HCT116 (cell line): ENCODE measurements around the gene COX4I2. TPM values are rescaled to one million over a fixed set of nuclear protein-coding genes. Genes with fewer than 3 reads are reported as not detected.
A peak's percentile ranks its signal among the peaks of the same experiment; 100 is the strongest.

Experiments used
- ATAC-seq: fragments of 200-7000 bp; cut with Tn5 transposase; 2 replicates; pipeline ENCODE4 v1.9.1; 2020; ENCODE audit warnings: mild to moderate bottlenecking, moderate library complexity
- BruUV-seq: library from RNA; stranded (reverse); fragments of 400-500 nt; replicated peaks from 2 replicates; lab custom pipeline; 2021; lab: Mats Ljungman, UMichigan
- CTCF ChIA-PET: fragments of 300-600 bp; sonication (Branson Sonifier 250); formaldehyde crosslinking; loops from one replicate; lab custom pipeline; 2021; ENCODE audit warnings: antibody characterized with exemption; lab: Charles Lee
- POLR2A ChIA-PET: fragments of 300-600, 350-600 bp; sonication (Branson Sonifier 250); formaldehyde crosslinking; loops from one replicate; lab custom pipeline; 2021; ENCODE audit warnings: antibody characterized with exemption; lab: Charles Lee
- RAD21 ChIA-PET, 2 experiments: fragments of 300-600 bp; sonication (Branson Sonifier 250); formaldehyde crosslinking; loops; one replicate each; lab custom pipeline; 2023; ENCODE audit warnings: low total read pairs in 2 of 2; ENCODE audit not compliant: uncharacterized antibody in 2 of 2, unreplicated experiment in 2 of 2, low non-redundant PET in 1 of 2; lab: Charles Lee
- DNase-seq: peaks from one replicate; pipeline ENCODE4 v3.0.0-alpha.2; 2010; ENCODE audit warnings: low read depth, low spot score
- H2AFZ ChIP-seq: fragments of 200-600 bp; shearing (Covaris generic), sonication (generic); 2 replicates; pipeline ENCODE4 v1.6.1; 2017; ENCODE audit warnings: low read depth, mixed run types, mixed read lengths, antibody characterized with exemption, low read length; ENCODE audit not compliant: poor library complexity, severe bottlenecking
- H3K27ac ChIP-seq: 2 replicates; pipeline ENCODE4 v1.5.1; 2012; ENCODE audit warnings: low read depth, low read length
- H3K27me3 ChIP-seq: fragments of 200-600 bp; sonication (generic); 2 replicates; pipeline ENCODE4 v1.6.1; 2016; ENCODE audit warnings: mixed run types, low read length, mixed read lengths; ENCODE audit not compliant: insufficient read depth
- H3K36me3 ChIP-seq, 2 experiments: fragments of 200-500 bp in 1 of 2; fragments of 200-600 bp in 1 of 2; sonication (Bioruptor generic) in 1 of 2; sonication (generic) in 1 of 2; 2 replicates each; pipeline versions ENCODE4 v1.5.1 to v1.6.1; 2014 to 2016; ENCODE audit warnings: low read length in 2 of 2, inconsistent platforms in 1 of 2, mixed read lengths in 1 of 2, mixed run types in 1 of 2; ENCODE audit not compliant: insufficient read depth in 2 of 2, control insufficient read depth in 1 of 2
- H3K4me1 ChIP-seq, 2 experiments: fragments of 200-600 bp in 1 of 2; sonication (generic) in 1 of 2; 2 replicates each; pipeline versions ENCODE4 v1.5.1 to v1.6.1; 2012 to 2017; ENCODE audit warnings: low read length in 2 of 2, inconsistent platforms in 1 of 2, mild to moderate bottlenecking in 1 of 2, mixed read lengths in 1 of 2, mixed run types in 1 of 2, moderate library complexity in 1 of 2; ENCODE audit not compliant: insufficient read depth in 2 of 2, control insufficient read depth in 1 of 2
- H3K4me2 ChIP-seq: fragments of 200-600 bp; sonication (generic); 2 replicates; pipeline ENCODE4 v1.6.1; 2017; ENCODE audit warnings: mixed run types, low read length, mixed read lengths
- H3K4me3 ChIP-seq, 2 experiments: fragments of 200-600 bp in 1 of 2; sonication (generic) in 1 of 2; replicated peaks in 1 of 2; 2 replicates each; pipeline ENCODE4 v1.5.1; 2011 to 2016; ENCODE audit warnings: low read length in 2 of 2, control low read depth in 1 of 2, low read depth in 1 of 2, mild to moderate bottlenecking in 1 of 2, mixed read lengths in 1 of 2, mixed run types in 1 of 2
- H3K79me2 ChIP-seq: fragments of 200-600 bp; sonication (generic); 2 replicates; pipeline ENCODE4 v1.6.1; 2017; ENCODE audit warnings: mild to moderate bottlenecking, mixed run types, low read length, moderate library complexity, mixed read lengths; ENCODE audit not compliant: insufficient read depth
- H3K9ac ChIP-seq: fragments of 200-600 bp; sonication (generic); 2 replicates; pipeline ENCODE4 v1.6.1; 2016; ENCODE audit warnings: low read length, mixed read lengths
- H3K9me2 ChIP-seq: fragments of 200-600 bp; sonication (generic), shearing (Covaris generic); 2 replicates; pipeline ENCODE4 v1.6.1; 2017; ENCODE audit warnings: mixed run types, mild to moderate bottlenecking, moderate library complexity; ENCODE audit not compliant: insufficient read depth
- H3K9me3 ChIP-seq, 2 experiments: fragments of 200-500 bp in 1 of 2; fragments of 200-600 bp in 1 of 2; sonication (Bioruptor generic) in 1 of 2; sonication (generic) in 1 of 2; 2 replicates each; pipeline ENCODE4 v1.6.1; 2014 to 2017; ENCODE audit warnings: low read length in 2 of 2, mixed read lengths in 2 of 2, inconsistent platforms in 1 of 2, low read depth in 1 of 2, mild to moderate bottlenecking in 1 of 2, mixed run types in 1 of 2, moderate library complexity in 1 of 2; ENCODE audit not compliant: control insufficient read depth in 1 of 2, insufficient read depth in 1 of 2
- H4K20me1 ChIP-seq: fragments of 200-600 bp; sonication (generic), shearing (Covaris generic); 2 replicates; pipeline ENCODE4 v1.6.1; 2017; ENCODE audit warnings: mixed run types, mild to moderate bottlenecking, moderate library complexity; ENCODE audit not compliant: insufficient read depth
- CTCF ChIP-seq, 3 experiments: fragments of 200-600 bp in 1 of 3; sonication (generic) in 1 of 3; IDR thresholded peaks in 2 of 3; conservative IDR thresholded peaks in 1 of 3; 2 replicates each; pipeline ENCODE4 v1.5.1; 2012 to 2017; ENCODE audit warnings: low read depth in 2 of 3, low read length in 2 of 3, antibody characterized with exemption in 1 of 3, borderline replicate concordance in 1 of 3, control low read depth in 1 of 3, mild to moderate bottlenecking in 1 of 3, mixed read lengths in 1 of 3, mixed run types in 1 of 3, moderate library complexity in 1 of 3; ENCODE audit not compliant: insufficient read depth in 1 of 3
- JUND ChIP-seq: IDR thresholded peaks from 2 replicates; pipeline ENCODE4 v1.6.1; 2012
- SIN3A ChIP-seq: IDR thresholded peaks from 2 replicates; pipeline ENCODE4 v1.6.1; 2012; ENCODE audit warnings: low read depth
- ZBTB33 ChIP-seq: IDR thresholded peaks from 2 replicates; pipeline ENCODE4 v1.6.1; 2011; ENCODE audit warnings: mild to moderate bottlenecking, low read length, moderate library complexity; ENCODE audit not compliant: insufficient replicate concordance; ENCODE audit errors: extremely low read depth
- intact Hi-C: fragments of 100-400 bp; cut with micrococcal nuclease; formaldehyde crosslinking; loops from 2 replicates; pipeline ENCODE4 v1.10.0; 2022
- total RNA-seq: library from RNA; stranded (reverse); gene quantifications from one replicate; pipeline ENCODE4 v1.2.1, GENCODE V29; 2021; ENCODE audit not compliant: unreplicated experiment

Gene COX4I2
- total RNA-seq, 1 experiment from 2014 or later: not detected

- TF ChIP-seq ZBTB33 (no peak), SIN3A (no peak), JUND (no peak), CTCF (IDR thresholded peaks at IDR 0.05 in 2 of 3, conservative IDR thresholded peaks at IDR 0.05 in 1 of 3; ENCODE audit: borderline replicate concordance in 1 of 3, insufficient read depth in 1 of 3, low read depth in 2 of 3, low read length in 2 of 3) (no peak)
- POLR2A ChIA-PET: no interaction called here
- intact Hi-C loops: no loop called here
- Histone ChIP-seq H3K9me2 (no peaks in the 10 kb centered on the region), H4K20me1 (no peaks in the 10 kb centered on the region), H3K4me2 (no peak overlapping the region), H3K9me3 (no peaks in the 10 kb centered on the region), H3K27ac (0 out of 2 replicates have a peak overlapping the region, but pooled peaks have one; percentile 55), H3K4me1 (peaks cover 53 to 95% of the 10 kb centered on the region in 2 experiments), H3K36me3 (peaks cover 0 to 64% of the 10 kb centered on the region in 2 experiments; a peak in 2 of 4 replicates), H3K27me3 (no peaks in the 10 kb centered on the region), H2AFZ (no peak overlapping the region), H3K79me2 (peaks cover 99% of the 10 kb centered on the region), H3K9ac (no peak overlapping the region), H3K4me3 (no peak overlapping the region)
- no TSS peak for BruUV-seq
- CTCF ChIA-PET: no interaction called here
- RAD21 ChIA-PET: interaction anchor here in 1 of 2 experiments (0.6 to 0.9 kb wide), 2 partner anchors 50 to 889 kb away, joined by 3 to 5 read pairs; no protein-coding TSS in a partner anchor
- DNase-seq (no peak), ATAC-seq (no peak)
Measured at GRCh38 chr20:31673943-31674463, 36.3 kb downstream of the COX4I2 start.
